Loucy (cell line): ENCODE data around the gene CDH15.

Experiments used
- EZH2phosphoT487 ChIP-seq: fragments of 200-600 bp; IDR thresholded peaks from 2 replicates; pipeline ENCODE4 v1.6.1; 2018; ENCODE audit warnings: antibody characterized with exemption, mild to moderate bottlenecking, moderate library complexity, borderline replicate concordance
- TF ChIP-seq, protein P1 (sequence below): fragments of 200-600 bp; sonication (generic); conservative IDR thresholded peaks from 2 replicates; pipeline ENCODE4 v1.5.1; 2014; ENCODE audit warnings: mild to moderate bottlenecking, antibody characterized with exemption, low read length

- TF ChIP-seq, protein P1, sequence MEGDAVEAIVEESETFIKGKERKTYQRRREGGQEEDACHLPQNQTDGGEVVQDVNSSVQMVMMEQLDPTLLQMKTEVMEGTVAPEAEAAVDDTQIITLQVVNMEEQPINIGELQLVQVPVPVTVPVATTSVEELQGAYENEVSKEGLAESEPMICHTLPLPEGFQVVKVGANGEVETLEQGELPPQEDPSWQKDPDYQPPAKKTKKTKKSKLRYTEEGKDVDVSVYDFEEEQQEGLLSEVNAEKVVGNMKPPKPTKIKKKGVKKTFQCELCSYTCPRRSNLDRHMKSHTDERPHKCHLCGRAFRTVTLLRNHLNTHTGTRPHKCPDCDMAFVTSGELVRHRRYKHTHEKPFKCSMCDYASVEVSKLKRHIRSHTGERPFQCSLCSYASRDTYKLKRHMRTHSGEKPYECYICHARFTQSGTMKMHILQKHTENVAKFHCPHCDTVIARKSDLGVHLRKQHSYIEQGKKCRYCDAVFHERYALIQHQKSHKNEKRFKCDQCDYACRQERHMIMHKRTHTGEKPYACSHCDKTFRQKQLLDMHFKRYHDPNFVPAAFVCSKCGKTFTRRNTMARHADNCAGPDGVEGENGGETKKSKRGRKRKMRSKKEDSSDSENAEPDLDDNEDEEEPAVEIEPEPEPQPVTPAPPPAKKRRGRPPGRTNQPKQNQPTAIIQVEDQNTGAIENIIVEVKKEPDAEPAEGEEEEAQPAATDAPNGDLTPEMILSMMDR, result no peak
- no peak for TF ChIP-seq EZH2phosphoT487
Observed at GRCh38 chr16:89243664-89244063, 72.1 kb downstream of the CDH15 start.
